ENCODE results near the gene TIFAB.

The TIFAB gene

DNA sequence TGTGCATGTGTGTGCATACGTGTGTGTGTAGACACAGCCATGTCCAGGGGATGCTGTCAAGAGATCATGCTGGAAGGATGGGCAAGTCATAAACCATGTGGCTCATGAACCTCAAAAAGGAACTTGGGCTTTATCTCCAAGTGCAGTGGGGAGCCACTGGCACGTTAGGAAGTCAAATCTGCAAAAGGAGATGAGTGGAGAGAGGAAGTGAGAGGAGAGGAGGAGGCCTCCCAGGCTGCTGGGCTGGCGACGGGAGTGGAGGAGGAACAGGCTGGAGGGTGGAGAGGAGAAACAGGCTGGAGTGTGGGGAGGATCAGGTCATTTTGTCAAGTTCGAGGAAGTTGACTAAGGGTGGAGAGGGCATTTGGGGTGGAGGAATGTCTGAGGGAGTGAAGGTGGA, 29.2 kb upstream of the TIFAB start:
- no peak for DNase-seq

DNA sequence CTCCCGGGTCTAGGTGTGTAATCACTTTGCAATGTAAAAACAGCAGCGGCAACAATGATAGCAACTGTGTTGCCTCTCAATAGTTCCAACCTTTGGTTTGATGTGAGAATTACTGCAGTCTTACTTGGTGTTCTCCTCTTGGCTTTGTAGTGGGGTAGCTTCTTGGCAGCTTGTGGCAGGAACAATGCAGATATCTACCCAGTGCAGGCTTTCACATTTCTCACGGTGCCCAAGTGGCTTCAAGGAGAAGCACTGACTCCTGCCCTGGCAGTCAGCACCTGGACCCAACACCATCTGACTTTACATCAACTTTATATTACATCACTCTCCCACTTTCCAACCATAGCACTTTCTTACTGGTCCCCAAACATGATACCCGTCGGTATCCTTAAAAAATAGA, 28.4 kb upstream of the TIFAB start:
- DNase-seq, result no peak

DNA sequence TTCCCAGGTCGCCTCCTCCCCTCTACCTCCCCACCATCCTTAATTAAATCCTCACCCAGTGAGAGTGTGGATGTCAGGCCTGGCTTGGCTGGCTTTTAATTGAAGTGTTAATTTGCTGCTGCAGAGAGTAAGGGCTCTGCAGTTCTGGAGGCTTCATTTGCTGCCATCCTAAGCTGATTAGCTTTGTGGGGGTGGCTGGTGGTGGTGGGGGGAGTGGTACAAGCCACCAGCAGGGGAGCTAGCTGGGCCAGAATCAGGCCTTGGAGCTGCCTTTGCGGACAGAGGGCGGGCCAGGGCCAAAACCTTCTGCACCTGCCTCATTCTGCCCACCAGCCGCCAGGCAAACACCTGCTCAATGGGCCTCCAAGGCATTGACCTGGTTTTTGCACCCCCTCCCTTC, 26.8 kb upstream of the TIFAB start:
- DNase-seq, result no peak

DNA sequence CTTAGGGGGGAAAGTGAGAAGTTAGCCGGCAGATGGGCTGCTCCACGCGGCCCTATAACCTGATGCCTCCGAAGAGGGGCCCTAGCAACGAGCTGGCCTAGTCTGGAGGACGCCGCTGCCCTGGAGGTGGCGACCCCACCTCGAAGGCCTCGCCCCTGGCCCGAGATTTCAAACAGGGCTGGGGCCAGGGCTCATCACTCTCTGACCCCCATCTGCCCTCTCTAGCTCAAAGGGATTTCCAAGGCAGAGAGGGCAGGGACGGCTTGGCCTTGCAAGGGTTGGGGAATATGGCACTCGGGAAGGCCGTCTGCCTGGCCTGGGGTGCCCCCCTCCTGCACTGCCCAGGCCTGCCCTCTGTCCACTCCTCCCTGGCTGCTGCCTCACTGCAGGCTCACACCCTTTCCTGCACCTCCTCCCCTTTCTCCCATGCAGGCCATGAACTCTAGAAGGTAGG, 25.5 kb upstream of the TIFAB start:
- no peak for DNase-seq

DNA sequence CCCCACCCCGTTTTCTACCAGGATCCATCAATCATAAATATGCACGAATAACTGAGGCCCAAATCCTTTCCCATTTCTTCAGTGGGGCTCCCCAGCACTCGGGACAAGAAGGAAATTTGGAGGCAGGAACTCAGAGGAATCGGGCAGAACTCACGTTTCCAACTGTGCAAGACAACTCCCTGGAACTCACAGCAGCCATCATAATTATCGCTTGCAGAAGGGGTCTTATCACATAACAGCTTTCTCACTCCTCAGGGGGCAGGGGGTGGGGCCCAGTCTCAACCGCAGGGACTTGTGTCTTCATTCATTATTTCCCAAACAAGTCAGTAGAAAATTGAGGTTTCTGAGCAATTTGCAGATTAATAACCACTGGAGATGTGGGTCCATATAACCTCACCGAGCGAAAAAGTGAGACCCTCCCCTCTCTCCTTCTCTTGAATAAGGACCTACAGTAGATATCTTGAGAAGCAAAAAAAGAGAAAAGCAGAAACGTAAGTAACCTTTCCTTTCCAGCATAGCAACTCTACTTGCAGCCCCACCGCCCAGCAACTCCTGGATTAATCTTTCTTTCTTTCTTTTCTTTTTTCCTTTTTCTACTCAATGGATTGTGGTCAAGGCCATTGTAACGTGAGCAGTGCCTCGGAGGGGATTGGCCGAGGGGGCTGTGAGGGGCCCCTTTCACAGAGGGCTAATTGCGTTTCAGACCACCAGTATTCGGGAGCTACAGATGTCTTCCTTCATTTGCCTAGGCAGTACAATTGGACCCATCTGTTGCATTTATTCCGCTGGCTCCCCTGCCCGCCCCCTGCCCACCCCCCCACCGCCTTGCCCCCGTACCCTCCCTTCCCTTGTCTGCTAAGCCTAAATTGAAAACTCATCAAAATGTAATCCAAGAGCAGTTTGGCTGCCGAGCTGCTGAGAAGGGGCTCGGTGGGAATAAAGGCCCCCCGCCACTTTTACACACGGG, 24.7 kb upstream of the TIFAB start:
- no peak for DNase-seq

DNA sequence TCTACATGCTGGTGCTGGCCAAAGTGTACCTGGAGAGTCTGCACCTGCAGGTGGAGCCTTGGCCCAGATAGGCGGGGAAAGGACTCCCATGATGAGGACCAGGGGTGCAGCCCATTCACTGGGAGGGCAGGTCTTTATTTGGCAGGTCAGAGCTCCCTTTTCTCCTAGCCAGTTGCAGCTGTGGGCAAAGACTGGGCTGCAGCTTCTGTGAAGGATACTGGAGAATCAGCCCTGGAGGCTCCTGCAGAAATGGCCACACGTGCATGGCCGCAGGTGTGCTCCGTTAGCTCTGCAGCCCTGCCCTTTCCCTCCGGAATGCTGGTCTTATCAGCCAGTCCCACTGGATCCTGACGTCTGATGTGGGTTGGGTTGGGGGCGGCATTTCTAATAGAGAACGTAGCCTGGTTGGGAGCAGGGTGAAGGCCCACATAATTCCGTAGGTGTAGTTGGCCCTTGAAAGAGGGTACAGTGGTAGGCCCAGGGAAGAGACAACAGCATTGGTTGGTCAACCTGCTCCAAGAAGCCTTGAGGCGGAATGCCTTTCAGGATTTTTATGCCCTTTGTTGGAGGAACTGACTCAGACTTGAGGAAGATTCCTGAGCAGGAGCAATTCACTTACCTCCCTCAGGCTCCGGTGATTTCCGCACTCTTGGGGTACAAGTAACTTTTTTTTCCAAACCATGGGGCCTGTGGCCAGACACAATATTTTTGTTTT, 22.0 kb upstream of the TIFAB start:
- DNase-seq, result no peak

DNA sequence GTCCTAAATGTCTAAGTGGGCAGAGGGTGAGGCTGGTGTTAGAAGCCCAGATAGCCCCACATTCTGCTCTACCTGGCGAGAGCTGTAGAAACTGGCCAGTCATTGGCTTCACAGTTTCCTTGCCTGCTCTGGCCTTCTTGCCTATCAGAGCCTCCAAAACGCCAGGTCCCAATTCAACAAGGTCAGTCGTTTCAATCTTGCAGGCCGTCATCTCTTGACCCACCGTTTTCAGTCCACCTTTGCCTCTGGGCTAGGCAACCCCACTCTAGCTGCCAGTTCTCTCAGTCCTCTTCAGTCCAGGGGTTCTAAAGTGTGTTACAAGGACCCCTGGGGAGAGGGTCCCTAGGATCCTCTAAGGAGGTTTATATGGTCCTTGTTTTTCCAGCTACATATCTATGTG, 20.0 kb upstream of the TIFAB start:
- DNase-seq, result no peak

DNA sequence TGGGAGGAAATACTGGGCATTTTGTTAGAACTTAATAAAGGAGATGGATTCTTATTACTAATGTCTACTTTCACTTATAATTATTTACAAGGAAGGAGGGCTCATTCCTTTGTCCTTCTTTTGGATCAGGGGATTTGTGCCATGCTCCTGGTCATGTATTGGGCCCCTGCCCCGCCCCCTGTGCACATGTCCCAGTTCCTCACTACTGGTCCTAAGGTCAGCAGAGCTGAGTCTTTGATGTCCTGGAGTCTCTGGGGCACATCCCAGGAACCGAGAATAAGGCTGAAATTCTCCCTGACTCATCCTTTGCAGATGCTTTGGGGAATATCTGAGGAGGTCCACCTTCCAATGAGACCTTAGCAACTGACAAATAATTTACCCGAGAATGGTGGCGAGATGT, 19.6 kb upstream of the TIFAB start:
- no peak for DNase-seq

DNA sequence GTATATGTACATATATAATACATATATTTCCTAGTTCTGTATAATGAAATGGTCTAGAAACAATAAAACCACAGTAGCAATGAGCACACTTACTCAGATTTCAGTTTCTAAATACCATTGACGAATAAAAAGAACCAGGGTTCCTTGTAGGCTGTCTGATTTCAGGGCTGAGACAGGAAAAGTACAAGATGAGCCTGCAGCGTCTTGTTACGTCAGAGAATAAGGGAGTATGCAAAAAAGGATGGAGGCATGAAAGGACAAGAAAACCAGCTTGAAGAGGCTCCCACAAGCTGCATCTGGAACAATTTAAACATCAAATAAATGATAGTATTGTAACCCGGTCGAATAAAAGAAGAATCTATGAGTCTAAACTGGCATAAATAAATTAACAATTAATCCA, 17.8 kb upstream of the TIFAB start:
- no peak for DNase-seq

DNA sequence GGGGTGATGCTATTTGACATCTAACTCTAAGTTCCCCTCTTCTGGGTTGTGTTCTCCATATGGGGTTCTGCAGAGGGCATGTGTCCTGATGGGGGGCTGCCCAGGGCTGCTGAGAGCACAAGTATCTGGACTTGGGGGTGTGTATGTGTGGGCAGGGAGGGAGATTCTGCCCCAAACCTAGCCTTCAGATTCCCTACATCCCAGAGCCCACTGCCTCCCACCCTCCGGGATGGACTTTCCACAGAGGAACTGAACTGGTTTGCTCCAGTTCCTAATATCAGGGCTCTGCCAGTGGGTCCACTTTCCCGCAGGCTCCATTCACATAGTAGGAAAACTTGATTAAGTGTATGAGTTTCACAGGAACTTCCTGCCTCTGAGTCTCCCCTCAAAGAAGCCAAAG, 16.4 kb upstream of the TIFAB start:
- DNase-seq, result no peak

DNA sequence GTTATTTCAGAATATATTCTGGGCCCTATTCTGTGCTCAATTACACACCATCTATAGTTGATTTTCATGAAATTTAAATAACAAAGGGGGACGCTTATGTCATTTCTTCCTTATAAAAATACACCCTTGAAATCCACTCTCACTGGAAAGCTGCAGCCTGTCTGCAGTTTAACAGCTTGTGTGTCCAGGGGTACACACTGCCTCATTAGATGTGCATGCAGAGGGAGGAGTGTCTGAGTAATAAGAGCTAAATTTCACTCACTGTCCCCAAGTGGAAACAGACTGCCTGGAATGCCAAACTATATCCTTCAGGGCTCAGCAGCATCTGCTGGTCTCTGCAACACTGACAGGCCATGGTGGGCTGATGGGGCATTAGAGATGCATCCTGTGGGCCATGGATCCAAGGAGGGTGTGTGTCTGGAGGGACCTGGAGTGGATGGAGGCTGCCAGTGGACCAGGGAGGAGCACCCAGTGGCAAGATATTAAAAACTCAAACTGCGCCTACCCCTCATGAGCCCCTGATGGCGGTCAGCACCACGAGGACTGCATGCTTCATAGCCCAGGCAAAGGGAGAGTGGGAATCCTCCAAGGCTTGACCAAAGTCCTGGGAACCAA, 15.8 kb upstream of the TIFAB start:
- no peak for DNase-seq

DNA sequence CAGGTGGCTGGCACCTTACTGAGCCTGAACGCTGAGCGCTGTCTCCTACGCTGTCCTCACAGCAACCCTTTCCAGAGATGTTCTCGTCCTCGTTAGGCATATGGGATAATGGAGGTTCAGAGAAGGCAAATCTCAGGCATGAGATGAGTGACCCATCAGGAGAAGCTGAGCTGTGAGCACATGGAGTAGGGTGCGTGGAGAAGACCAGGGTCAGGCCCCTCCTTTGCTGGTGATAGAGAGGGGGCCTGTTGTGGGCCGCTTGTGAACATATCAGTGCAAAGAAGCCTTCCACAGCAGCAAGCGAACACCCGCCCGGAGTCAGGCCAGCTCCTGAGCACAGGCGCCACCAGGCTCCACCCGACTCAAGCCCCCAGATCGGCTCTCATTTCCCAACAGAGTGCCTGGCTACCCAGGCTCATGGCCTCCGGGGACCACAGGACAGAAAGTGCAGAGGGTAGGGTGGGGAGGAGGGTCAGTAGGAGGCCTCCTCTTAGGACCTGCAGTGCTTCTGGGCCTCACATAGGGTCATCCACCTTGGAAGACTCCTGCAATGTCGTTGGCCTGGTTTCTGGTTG, 15.0 kb upstream of the TIFAB start:
- no peak for DNase-seq

DNA sequence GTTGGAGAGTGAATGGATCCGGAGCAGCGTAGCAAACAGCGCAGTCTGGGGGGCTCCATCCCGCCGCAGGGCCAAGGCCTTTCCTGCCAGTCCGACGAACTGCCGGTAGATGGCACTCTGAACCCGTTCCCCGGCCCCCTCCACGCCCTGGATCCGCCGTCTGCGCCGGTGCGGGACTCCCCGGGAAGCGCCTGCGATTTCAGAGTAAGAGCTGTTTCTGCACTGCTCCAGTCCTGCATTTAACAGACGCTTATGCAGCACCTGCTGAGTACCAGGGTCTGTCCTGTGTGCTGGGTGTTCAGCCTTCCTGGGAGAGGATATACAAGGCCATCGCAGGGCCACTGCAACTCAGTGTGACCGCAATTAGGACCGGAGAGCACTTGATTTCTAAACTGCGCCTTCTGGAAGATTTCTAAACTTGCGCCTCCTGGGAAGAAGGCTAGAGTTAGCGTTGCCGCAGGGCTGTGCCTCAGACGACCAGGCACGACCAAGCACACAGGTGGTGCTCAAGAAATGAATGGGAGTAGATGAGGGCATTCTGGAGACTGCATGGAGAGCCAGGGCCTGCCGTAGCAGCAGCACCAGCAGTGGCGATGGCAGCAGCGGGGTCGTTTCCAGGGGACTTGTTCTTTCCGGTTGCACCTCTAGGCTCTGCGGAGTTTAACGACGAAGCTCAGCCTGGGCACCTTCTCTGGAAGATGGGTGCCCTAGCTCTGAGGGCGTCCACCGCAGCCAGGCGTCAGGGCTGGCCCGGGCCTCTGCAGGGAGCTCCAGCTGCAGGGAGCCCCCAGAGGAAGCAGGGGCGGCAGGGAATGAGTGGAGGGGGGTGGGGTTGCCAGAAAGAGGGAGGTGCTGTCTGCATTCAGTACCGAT, 14.3 kb upstream of the TIFAB start:
- DNase-seq, result peak; percentile 43 to 46

DNA sequence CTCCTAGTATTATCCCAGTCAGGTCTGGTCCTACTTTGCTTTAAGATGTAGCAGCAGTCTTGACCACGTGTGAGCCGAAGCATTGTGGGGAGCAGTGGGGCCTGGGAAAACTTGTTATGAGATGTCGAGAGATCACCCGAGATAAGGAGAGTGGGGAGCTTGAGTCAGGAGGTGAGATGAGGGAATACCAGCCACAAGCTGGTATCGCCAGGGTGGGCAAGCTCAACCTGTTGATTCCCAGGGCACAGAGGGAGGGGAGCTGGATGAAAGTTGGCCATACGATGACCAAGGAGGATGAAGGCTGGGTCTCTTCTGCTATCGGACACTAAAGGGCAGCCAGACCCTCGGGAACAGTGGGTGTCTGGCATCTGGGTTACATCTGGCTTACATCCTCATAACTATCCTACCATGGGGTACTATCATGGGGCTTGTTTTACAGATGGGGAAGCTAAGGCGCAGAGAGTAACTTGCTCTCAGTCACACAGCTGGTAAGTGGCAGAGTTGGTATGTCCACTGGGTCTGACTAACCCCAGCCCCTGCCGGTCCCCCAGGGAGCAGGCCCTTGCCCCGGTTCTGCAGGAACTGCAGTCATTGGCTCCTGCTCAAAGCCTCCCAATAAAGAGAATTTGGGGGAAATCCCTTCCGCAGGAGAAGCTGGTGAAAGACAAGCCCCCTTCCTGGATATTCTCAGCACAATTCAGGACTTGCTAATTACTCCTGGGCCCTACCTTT, 13.4 kb upstream of the TIFAB start:
- DNase-seq, result no peak

DNA sequence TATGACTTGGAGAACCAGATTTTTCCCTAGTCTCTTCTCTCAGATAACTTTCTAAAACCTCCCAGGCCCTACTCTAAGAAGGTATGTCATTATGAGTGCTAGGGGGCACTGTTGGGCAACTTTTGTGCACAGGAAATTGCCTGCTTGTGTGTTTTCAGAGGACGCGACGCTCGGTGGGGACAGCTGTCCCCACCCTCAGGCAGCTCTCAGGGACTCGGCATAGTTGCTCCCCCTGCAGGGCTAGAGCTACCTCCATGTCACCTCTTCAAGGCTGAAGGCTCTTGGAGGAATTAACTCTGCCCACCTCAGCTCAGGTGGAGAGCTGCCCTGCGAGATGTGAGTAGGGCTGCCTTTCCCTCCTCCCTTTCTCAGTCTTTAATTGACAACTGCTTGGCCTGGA, 10.2 kb upstream of the TIFAB start:
- DNase-seq, result peak; percentile 13 to 44

DNA sequence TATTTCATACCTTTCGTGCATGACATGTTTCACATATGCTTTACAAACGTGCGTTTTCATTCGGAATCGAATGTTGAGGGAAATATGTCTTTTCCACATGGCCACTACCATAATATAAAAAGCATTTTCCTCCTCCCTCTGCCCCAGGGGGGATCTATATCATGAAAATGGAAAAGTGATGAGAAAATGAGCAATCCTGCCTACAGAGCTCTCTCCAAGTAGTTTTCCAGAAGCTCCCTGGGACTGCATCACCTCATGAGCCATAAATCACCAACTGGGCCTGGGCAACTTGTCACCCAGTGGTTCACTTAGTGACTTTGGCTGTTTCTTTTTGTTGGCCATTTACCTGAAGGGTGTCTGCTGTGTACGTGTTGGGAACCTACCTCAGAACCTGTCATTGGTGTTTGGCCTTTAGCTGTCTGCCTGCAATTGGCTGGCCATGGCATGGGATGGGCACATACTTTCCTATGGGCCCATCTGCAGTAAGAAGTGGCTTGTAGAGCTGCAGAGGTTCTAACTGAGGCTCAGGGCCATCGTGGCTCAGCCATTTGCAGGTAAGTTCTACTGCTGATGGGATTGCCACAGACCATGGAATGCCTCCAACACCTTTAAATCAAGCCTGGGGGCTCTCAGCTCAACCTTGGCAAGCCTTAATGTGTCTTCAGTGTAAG, 9.5 kb upstream of the TIFAB start:
- no peak for DNase-seq

DNA sequence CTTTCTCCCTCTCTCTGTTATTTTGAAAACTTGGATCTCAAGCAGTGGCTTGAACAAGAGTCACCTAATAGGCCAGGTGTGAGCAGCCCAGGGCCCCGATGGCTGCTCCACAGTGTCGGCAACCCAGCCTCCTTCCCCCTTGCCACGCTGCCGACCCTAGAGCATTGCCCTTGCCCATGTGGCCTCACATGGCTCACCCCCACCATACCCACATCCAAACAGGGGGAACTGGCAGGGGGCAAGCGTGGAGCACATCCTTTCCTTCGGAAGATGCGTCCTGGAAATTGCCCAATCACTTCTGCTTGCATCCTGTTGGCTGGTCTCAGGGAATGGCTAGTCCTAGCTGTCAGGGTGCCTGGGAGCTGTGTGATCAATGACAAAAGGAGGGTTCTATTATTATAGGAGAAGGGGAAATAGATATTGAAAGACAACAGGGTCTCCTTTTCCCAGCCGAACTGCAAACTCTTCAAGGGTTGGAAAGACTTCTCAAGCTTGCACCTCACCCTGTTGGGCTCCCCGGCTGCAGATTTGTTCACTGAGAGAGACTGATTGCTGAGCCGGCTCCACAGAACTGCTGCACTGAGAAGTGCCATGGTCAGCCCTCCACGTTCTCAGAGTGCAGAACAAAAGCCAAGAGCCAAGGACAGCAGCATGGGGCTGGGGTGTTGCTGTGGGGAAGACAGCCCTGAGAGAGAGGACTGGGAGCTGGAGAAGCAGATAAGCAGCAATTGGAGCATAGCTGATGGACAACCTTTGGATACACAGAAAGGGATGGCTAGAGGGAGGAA, 8.3 kb upstream of the TIFAB start:
- no peak for DNase-seq

DNA sequence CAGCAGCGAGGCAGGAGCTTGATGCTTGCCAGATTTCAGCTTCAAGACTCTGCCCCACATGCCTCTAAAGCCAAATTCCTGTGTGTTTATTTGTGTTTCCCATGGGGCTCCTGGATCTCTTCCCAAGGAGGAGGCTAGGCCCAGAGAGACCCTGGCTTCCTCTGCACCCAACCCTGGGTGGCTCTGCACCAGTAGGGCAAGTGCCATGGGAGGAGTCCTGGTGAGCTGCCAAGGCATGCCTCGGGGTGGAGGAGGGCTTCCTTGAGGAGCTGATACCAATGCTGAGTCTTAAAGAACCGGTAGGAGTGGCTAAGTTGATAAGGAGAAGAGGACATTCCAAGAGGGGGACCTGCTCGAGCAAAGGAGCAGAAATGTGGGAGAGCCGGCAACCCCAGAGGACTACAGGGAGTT, 6.8 kb upstream of the TIFAB start:
- no peak for DNase-seq

DNA sequence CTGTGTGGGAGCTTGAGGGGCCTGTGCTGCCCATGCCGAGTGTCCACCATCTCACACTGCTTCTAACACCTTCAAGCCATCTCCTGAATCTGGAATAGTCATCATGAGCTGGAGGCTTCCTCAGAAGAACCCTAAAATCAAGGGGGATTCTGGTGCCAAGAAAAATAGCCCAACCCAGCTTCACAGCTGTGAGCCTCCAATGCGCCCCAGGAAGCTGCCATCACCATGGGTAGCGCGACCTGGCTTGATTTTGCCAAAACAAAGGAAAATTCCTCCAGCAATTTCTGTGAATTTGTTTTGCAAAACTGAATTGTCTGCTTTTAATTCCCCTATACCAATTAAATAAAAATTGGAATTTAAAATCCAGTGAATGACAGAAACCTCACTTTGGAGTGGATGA, 6.2 kb upstream of the TIFAB start:
- DNase-seq, result no peak

DNA sequence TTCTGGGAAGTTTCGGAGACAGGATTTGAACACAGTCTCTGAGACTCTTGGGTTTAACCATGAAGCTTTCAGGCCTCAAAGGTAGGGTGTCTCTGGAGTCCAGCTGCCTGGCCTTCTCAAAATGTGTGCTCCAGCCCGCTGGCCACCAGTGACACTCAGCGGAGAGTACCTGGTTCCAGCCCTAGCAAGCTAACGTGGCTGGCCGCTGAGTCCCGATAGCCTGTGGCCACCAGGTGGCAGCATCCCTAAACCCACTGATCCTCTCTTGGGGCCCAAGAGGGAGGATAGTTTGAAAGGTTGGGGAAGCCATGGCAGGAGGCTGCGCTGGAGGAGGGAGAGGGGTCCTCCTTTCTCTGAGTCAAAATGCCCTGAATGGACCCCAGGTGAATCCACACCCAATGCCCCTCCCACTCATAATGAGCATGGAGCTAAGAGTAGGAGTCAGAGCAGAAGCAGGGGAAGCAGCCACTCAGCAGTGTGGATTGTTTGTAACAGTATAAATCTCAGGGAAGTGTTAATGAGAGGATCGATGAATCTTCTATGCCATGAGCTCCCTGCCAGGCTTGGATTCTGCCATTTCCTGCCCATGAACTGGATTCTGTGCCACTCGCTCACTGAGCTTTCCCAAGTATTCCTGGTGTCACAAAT, 5.4 kb upstream of the TIFAB start:
- DNase-seq, result peak; percentile 31 to 51
